Lower leg skin (tissue), 4 donors: ENCODE measurements around the gene LGR5. TPM values are rescaled to one million over a fixed set of nuclear protein-coding genes. Genes with fewer than 3 reads are reported as not detected.

Experiments
- DNase-seq, 2 donors: peaks; one replicate each; pipeline ENCODE4 v3.0.0-alpha.2; 2019; ENCODE audit warnings: low spot score in 2 of 2
- H3K4me3 ChIP-seq: fragments of 200-600 bp; sonication (generic); 2 replicates; pipeline ENCODE4 v1.5.1; 2017; ENCODE audit warnings: mild to moderate bottlenecking, low read depth; ENCODE audit not compliant: poor library complexity, severe bottlenecking
- POLR2A ChIP-seq, 2 donors: fragments of 450-650 bp; IDR thresholded peaks; one replicate each; pipeline ENCODE4 v1.6.1; 2016 to 2017; ENCODE audit warnings: antibody characterized with exemption in 2 of 2, mild to moderate bottlenecking in 1 of 2, moderate library complexity in 1 of 2
- WGBS, 2 donors: methylation state at CpG; one replicate each; pipeline ENCODE4 v1.1.5; 2018; 5-methylcytosine and 5-hydroxymethylcytosine counted together
- intact Hi-C: fragments of 100-400 bp; cut with DNase I; formaldehyde crosslinking; loops from one replicate; pipeline ENCODE4 v1.15.0; 2023; ENCODE audit warnings: low total_unique reads
- total RNA-seq, 4 donors: library from RNA; depleted of rRNA; stranded (reverse); fragments of >200 nt; gene quantifications; one replicate each; pipeline ENCODE4 v1.1.0, GENCODE V29; 2016
- TF ChIP-seq, protein P1 (sequence below), 3 donors: fragments of 450-650 bp; IDR thresholded peaks; one replicate each; pipeline ENCODE4 v1.5.1; 2016; ENCODE audit warnings: antibody characterized with exemption in 3 of 3, mild to moderate bottlenecking in 3 of 3, moderate library complexity in 2 of 3

The LGR5 gene
- total RNA-seq, 4 donors from 2014 or later, result 1.1 to 6.3 (median 1.3) TPM

DNA sequence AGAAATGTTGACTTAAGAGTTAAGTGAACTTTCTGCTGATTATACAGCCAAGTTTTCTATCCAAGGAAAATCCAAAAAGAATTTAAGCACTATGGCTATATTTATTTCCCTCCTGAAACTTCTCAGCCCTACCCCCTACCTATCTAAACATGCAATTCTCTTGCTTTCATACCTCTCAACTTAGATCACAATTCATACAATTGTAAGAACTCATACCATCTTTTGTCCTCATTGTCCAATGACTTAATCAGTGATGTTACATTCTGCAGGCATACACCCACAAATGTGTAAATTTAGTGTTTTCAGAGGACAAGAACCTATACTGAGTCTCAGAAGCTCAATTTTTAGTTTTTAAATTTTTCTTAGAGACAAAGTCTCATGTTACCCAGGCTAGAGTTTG is 161.9 kb downstream of the LGR5 start:
- no peak for DNase-seq
- intact Hi-C loops, result no loop called here
- TF ChIP-seq, protein P1, sequence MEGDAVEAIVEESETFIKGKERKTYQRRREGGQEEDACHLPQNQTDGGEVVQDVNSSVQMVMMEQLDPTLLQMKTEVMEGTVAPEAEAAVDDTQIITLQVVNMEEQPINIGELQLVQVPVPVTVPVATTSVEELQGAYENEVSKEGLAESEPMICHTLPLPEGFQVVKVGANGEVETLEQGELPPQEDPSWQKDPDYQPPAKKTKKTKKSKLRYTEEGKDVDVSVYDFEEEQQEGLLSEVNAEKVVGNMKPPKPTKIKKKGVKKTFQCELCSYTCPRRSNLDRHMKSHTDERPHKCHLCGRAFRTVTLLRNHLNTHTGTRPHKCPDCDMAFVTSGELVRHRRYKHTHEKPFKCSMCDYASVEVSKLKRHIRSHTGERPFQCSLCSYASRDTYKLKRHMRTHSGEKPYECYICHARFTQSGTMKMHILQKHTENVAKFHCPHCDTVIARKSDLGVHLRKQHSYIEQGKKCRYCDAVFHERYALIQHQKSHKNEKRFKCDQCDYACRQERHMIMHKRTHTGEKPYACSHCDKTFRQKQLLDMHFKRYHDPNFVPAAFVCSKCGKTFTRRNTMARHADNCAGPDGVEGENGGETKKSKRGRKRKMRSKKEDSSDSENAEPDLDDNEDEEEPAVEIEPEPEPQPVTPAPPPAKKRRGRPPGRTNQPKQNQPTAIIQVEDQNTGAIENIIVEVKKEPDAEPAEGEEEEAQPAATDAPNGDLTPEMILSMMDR (IDR thresholded peaks at IDR 0.05), result no peak
- no peak for TF ChIP-seq POLR2A (IDR thresholded peaks at IDR 0.05)
- H3K4me3 ChIP-seq, result no peak overlapping the region

DNA sequence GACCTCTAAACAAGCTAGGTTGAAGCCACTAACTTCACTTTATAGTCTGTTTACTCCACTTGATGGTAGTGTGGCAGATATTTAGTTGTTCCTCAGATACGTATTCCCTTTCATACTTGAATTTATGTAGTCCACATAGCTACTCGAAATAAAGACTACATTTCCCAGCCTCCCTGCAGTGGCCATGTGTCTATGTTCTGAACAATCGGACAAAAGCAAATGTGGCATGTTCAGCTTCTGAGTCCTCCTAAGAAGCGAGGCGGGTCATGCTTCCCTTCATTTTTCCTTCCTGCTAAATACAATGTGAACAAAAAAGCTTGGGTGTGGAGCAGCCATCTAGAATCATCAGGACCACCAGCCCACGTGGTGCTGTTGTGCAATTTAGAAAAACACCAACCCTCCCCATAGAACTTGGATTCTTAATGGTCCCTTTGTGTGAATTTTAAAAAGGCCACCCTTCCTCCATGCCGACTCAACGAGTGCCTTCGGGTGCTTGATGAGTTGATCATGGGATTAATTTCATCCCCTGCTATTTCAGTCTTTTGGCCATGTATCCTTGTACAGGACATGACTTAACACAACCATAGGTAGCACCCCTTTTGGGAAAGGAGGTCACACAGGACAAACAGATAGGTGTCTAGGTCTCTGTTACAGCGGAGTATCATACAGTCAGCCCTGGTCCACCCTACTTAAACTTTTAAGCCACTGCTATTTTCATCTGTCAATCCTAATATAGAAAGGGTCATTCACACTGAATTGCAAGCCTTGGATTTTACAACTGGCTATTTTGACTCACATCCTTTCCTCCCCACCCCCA is 163.4 kb downstream of the LGR5 start:
- no peak overlapping the region for H3K4me3 ChIP-seq
- intact Hi-C loops, result no loop called here
- no peak for DNase-seq
- TF ChIP-seq, protein P1 (IDR thresholded peaks at IDR 0.05), result no peak
- no peak for TF ChIP-seq POLR2A (IDR thresholded peaks at IDR 0.05)
- 76 to 77% methylated on average over 10 of the region's 10 CpGs for WGBS, 2 donors

DNA sequence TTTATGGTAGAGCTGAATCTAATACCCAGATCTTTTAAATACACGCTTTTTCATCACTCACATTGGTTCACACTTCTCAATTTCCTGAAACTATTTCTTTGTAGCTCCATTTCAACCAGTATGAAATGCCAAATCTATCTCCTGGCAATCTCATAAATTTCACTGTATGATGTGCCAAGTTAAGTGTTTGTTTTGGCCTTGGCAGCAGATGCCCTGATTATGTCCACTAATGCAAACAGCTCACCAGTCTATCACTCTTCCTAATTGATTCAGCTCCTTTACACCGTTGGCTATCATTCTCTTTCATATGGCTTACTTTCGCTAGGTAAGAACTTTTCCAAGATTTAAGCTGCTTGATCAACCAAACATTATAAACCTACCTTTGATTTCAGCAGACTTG is 165.4 kb downstream of the LGR5 start:
- intact Hi-C loops, result no loop called here
- no peak overlapping the region for H3K4me3 ChIP-seq
- WGBS, 2 donors, result 80 to 81% methylated on average over 3 of the region's 3 CpGs
- TF ChIP-seq POLR2A (IDR thresholded peaks at IDR 0.05), result no peak
- TF ChIP-seq, protein P1 (IDR thresholded peaks at IDR 0.05), result no peak
- DNase-seq, result no peak

DNA sequence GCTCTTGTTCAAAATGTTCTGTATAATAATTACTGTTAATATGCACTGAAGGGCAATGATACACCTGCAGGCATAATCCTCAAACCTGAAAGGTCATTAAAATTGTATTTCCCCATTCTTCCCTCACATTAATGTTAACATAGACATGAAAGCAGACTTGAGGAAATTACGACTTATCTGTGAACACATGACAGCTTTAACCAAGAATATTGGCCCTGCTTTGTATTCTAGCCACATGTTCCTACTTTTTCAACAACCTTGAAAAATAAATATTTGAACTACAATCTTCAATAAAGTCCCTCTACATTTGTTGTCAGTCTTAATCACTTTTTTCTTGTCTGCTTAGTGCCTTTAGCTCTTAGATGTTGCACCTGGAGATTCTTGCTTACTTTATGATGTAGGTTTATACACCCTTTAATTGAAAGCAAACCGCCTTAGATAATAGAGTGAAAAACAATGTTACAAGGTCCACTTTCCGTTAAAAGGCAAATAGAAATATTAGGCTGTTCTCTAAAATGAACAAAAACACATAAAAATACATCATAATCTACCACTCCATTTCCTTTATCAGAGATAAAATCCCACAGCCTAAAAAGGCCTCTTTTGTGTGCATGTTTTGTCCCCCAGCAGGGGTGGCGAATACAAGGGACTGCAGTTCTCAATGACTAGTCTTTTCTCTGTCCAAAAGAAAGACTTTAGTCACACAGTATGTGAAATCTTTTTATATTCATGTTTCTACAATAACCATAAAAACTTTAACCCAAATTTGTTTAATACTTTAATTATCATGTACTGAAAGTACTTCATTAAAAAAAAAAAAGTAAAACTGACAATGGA is 168.1 kb downstream of the LGR5 start:
- intact Hi-C loops, result no loop called here
- no peak overlapping the region for H3K4me3 ChIP-seq
- TF ChIP-seq, protein P1 (IDR thresholded peaks at IDR 0.05), result no peak
- TF ChIP-seq POLR2A (IDR thresholded peaks at IDR 0.05), result no peak
- 90 to 92% methylated on average over 4 of the region's 4 CpGs for WGBS, 2 donors
- DNase-seq, result no peak

DNA sequence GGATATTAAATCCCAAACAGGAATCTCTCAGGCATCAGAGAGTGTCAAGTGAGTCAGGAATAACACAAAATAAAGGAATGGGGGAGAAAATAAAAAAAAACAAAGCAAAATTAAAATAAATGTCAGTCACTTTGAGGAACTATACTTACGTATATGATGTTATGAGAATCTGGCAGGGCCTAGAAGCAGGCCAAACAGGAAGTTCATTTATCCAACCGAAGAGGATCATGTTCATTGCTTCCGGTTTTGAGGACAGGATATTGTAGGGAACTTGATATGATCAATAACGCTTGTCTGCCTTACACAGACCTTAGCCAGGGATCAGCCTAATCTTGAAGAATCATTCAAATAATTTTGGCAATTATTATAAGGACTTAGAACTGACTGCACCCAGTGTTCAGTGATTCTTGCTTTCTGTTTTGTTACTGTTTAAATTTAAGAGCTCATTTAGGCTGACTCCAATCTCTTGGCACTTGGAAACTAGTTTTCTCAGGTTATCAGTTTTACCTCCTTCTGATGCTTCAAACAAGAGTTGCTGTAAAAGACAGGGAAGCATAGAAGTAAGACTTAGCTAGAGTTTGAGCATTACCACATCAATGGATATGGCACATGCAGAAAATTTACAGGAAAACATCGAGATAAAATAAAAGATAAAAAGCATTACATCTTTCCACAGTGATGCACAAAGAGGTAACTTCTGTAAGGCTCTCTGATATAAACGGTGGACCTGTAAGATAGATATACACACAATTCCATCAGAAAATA is 170.6 kb downstream of the LGR5 start:
- H3K4me3 ChIP-seq, result no peak overlapping the region
- DNase-seq, result no peak
- intact Hi-C loops, result no loop called here
- TF ChIP-seq, protein P1 (IDR thresholded peaks at IDR 0.05), result no peak
- no peak for TF ChIP-seq POLR2A (IDR thresholded peaks at IDR 0.05)
- 73 to 74% methylated on average over 6 of the region's 6 CpGs for WGBS, 2 donors
